ENCODE measurements around the gene CABP2. TPM values are rescaled to one million over a fixed set of nuclear protein-coding genes. Genes with fewer than 3 reads are reported as not detected.

CABP2 gene
- polyA plus RNA-seq, 3 donors, result 0.23 to 0.24 TPM; not detected in 1

DNA sequence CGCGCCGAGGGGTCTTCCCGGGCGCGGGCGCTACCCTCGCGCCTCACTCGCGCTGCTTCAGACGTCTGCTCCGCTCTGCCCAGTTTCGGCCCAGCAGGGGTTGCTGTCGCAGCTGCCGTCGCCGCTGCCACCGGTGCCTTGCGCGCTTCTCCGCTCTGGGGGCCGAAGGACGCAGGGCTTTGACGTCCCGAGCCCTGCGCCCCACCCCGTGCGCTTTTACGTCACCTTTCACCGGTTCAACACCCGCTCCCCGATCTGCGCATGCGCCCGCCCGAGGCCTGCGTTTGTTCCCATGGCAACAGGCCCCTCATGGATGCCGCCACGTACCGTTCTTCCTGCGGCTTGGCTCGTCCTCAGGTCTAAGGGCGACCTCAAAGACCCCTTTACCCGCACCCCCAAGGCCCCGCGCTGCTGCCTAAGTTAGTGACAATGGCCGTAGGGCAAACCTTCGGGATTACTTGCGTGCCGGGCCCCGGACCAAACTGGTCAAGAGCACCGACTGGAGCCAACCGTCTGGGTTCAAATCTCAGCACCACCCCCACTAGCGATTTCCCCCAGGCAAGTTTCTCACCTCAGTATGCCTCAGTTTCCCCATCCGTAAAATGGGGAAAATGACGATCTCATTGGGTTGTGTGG is 14.6 kb downstream of the CABP2 start:
- DNase-seq (ENCODE audit: low read depth in 3 of 3, low spot score in 2 of 3), result peak; percentile 87 to 91 (median 89)

- DNase-seq (ENCODE audit: low read depth in 3 of 3, low spot score in 2 of 3), result peak; percentile 90 to 97 (median 93)
These were observed 15.3 kb downstream of the CABP2 start, which contains the start of gene CDK2AP2 for GRCh38 chr11:67507864-67508485. CDK2AP2 (minus strand) TSS chr11:67508162; CDS start chr11:67508082, 80 bp downstream.

- DNase-seq (ENCODE audit: low read depth in 3 of 3, low spot score in 2 of 3), result no peak
These were observed 15.9 kb downstream of the CABP2 start for GRCh38 chr11:67507242-67507863.

DNA sequence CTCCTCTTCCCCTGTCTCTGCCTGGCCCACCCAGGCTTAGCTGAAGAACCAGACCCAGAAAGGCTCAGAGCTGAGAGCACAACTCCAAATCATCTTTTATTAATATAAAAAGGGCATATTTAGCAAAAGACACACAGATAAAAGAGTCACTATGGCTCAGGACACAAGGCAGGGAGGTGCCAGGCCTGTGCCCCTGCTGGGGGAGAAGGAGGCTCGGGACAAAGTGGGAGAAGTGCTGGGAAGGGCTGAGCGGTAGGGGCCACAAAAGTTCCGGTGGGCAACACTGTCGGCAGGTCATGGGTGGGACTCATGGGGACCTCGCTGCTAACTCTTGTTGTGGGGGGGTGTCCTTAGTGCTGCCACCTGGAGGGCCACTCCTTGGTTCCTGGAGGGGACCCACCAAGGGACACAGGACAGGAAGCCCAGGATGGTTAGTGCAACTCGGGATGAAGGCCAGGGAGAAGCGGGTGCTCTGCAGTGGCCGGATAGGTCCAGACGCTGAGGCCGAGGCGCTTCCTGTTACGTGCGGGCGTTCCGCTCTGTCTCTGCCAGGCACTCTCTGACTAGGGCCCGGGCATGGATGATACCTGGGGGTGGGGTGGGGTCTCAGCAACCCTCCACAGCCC is 16.7 kb downstream of the CABP2 start:
- no peak for DNase-seq (ENCODE audit: low read depth in 3 of 3, low spot score in 2 of 3)

GRCh38 chr11:67505605-67506396 is 17.4 kb downstream of the CABP2 start:
- DNase-seq (ENCODE audit: low read depth in 3 of 3, low spot score in 2 of 3), result peak in 1 of 3 donors; percentile 70

DNA sequence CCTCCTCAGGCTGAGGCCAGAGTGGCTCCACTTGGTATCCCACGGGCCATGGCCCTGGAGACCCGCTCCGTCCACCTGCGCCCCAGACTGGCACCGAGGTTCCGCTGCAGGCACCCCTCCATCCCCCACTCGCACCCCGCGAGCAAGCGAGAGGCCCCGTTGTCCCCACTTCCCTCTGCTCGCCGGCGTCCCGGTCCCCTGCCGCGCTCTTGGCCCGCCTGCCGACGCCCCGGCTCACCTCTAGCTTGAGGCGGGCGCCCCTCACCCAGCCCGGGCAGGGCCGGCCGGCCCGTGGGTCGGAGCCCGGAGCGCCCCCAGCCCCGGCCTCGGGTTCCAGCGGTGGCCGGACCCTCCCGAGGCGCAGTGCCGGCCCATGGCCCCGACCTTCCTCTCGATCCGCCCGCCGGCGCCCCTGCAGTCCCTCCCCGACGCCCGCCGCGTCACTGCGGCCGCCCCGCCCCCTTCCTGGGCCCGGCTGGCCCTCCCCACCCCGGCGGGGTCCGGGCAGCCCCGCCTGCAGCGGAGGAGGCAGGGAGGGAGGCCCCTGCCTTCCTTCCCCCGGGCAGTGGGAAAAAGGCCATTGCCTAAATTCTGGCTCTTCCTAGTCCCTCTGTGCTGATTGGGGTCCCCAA is 18.2 kb downstream of the CABP2 start, which contains the start of gene PITPNM1:
Gene PITPNM1, minus strand, starts transcription at position 414 of the 632 bp plus-strand sequence. CDS start 1,183 bp downstream, outside the sequence.
- DNase-seq (ENCODE audit: low read depth in 3 of 3, low spot score in 2 of 3), result no peak

DNA sequence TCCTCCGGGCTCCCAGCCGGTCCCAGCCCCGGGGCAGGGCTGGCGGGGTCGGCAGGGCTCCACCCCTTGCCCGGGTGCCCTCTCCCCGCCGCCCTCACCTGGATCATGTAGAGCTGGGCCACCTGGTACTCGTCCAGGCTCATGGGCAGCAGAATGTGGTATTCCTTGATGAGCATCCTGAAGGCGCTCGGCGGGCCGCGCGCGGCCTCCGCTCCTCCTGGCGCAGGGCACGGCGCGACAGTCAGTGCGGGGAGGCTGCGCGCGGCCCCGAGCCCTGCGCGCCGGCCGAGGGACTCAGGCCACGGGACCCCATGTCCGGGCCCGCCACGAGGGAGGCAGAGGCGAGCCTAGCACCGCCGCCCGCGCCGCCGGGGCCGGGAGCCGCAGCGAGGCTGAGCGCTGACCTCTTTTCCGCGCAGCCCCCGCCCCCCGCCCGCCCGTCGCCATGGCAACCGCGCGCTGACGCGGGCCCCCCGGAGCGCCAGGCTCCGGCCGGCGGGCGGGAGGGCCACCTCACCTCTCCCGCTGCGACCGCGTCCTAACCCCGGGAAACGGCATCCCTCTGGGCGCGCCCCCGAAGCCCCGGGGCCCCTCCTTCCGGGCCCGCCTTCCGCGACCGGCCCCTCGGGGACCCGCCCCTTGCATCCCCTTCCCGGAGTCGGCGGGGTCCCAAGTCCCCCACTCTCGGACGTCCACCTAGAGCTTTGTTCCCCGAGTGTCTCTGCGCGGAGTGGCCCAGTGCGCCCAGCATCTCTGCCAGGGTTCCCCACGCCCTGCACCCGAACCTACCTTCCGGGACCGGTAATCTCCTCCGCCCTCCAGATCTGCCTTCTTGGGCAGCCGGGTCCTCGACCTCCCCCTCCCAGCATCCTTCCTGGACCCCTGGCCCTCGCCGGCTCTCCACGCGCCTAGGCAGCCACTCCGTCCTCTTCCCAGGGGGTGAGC is 19.0 kb downstream of the CABP2 start:
- DNase-seq (ENCODE audit: low read depth in 3 of 3, low spot score in 2 of 3), result no peak

- no peak for DNase-seq (ENCODE audit: low read depth in 3 of 3, low spot score in 2 of 3)
These were observed 19.9 kb downstream of the CABP2 start for GRCh38 chr11:67503119-67504004.

- no peak for DNase-seq (ENCODE audit: low read depth in 3 of 3, low spot score in 2 of 3)
These were observed 20.8 kb downstream of the CABP2 start for GRCh38 chr11:67502328-67502979.

DNA sequence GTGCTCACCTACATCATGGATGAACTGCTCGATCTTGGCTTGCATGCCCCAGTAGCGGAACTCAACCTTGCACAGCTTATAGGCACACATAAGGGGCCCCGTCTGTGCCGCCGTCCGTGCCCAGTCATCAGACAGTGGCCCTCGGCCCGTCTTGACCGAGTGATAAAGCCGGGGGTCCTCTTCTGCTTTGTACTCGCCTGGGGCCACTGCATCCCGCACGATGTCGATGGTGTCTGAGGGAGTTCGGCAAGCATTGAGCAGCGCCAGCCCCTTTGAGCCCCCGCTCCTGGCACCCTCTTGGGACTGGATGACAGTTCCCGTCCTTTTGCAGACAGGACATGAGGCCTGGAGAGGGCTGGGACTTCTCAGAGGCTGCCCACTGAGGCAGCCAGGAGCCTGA is 21.4 kb downstream of the CABP2 start:
- DNase-seq (ENCODE audit: low read depth in 3 of 3, low spot score in 2 of 3), result no peak

GRCh38 chr11:67500831-67501715 is 22.2 kb downstream of the CABP2 start:
- DNase-seq (ENCODE audit: low read depth in 3 of 3, low spot score in 2 of 3), result no peak

DNA sequence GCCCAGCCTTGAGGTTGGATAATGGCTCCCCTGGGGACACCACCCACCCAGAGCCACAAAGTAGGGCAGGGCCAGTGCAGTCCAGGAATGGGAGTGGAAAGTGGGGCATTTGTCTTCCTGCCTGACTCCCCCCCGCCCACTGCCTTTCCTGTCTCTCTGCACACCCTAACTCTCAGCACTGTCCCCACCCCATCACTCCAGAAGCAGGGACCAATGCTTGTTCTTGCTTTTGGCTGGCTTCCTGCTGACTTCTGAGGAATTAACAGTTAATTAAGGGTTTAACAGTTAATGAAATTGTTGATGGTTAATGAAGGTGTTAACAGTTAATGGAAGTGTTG is 22.8 kb downstream of the CABP2 start:
- DNase-seq (ENCODE audit: low read depth in 3 of 3, low spot score in 2 of 3), result no peak

- DNase-seq (ENCODE audit: low read depth in 3 of 3, low spot score in 2 of 3), result no peak
These were observed 23.3 kb downstream of the CABP2 start for GRCh38 chr11:67499808-67500483.

- no peak for DNase-seq (ENCODE audit: low read depth in 3 of 3, low spot score in 2 of 3)
These were observed 24.7 kb downstream of the CABP2 start for GRCh38 chr11:67498544-67498972.

DNA sequence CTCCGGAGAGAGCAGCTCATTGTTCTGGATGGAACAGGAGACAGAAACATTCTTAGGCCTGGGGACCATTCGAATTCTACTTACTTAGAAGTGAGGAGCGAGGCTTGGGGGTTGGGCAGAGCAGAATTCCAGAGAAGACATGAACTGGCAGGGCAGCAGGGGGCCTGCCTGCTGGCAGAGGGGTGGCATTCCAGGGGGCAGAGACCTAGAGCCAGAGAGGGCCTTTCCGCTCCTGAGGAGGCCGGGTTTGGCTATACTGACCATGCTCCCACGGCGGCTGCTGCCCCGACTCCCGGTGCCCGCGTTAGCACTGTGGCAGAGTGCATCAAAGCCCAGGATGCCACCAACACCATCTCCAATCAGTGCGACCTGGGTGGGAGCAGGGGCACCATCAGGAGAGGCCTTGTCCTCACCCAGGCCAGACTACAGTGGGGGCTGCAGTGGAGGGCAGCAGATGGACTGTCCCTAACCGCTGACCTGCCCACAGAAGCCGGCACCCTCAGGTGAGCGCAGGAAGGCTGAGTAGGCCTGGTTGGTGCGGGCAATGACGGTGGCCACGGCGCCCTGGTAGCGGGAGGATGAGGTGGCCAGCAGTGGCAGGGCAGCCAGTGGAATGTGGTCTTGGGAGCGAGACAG is 25.5 kb downstream of the CABP2 start:
- no peak for DNase-seq (ENCODE audit: low read depth in 3 of 3, low spot score in 2 of 3)

DNA sequence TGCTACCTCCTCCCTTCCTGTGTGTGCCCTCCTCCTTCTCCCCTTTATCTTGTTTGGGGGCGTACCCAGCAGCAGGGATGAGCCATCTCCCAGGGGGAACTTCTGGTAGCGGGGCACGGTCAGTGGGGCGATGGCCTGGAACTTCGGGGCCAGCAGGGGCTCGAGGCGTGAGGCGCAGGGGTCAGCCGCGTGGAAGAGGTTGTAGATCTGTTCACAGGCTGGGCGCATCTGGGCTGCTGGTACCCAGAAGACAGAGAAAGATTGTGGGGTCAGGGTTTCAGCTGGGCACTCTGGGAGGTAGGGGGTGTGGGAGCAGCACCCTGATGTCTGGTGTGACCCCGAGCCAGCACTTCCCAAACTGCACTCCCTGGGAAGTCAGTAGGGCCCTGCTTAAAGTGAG is 27.1 kb downstream of the CABP2 start:
- no peak for DNase-seq (ENCODE audit: low read depth in 3 of 3, low spot score in 2 of 3)
